T1000 (cell line): ENCODE data around the gene FAM209B.
A peak's percentile ranks its signal among the peaks of the same experiment; 100 is the strongest.
"Not testable (repeated sequence)": the region's sequence is repeated elsewhere in the genome, so short reads cannot be mapped to it uniquely, and the experiment has no call there.

ENCODE experiments used
- DNase-seq: peaks from one replicate; lab custom pipeline; 2025; ENCODE audit warnings: mixed read lengths; lab: John Stamatoyannopoulos, UW

Gene FAM209B

DNA sequence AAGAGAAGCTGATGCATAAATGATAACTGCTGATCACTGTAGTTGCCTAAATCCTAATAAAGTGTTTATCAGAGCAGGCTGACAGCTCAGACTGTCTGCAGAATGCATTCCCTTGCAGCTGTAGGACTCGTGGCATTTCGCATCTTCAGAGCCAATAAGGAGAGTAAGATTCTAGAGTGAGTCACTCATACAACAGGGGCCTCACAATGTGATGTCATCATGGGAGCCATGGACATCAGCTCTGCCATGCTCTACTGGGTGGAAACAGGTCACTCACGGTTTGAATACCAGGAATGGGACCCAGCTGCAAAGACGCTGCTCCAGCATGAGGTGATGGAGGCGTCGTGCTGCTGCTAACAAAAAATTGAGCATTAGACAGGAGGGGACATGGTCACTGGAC is 7.4 kb downstream of the FAM209B start:
- DNase-seq: no peak

DNA sequence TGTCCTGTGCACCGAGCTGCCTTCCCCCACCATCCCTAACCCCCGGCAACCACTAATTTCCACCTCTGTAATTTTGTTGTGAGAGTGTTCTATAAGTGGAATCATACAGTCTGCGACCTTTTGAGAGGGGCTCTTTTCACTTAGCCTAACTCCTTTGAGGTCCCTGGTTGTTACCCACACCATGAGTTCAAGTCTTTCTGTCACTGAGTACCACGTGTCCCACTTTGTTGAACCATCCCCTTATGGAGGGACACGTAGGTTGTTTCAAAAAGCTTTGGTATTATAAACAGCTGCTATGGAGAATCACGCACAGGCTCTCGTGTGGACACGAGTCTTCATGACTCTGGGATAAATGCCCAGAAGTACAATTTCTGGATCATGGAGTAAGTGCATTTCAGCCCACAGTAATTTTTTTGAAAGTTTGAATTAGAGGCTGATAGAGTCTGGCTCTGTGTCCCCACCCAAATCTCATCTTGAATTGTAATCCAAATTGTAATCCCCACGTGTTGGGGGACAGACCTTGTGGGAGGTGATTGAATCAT is 9.5 kb downstream of the FAM209B start:
- no peak for DNase-seq

- DNase-seq: no peak
Measured at GRCh38 chr20:56551571-56551970, 18.5 kb downstream of the FAM209B start.

DNA sequence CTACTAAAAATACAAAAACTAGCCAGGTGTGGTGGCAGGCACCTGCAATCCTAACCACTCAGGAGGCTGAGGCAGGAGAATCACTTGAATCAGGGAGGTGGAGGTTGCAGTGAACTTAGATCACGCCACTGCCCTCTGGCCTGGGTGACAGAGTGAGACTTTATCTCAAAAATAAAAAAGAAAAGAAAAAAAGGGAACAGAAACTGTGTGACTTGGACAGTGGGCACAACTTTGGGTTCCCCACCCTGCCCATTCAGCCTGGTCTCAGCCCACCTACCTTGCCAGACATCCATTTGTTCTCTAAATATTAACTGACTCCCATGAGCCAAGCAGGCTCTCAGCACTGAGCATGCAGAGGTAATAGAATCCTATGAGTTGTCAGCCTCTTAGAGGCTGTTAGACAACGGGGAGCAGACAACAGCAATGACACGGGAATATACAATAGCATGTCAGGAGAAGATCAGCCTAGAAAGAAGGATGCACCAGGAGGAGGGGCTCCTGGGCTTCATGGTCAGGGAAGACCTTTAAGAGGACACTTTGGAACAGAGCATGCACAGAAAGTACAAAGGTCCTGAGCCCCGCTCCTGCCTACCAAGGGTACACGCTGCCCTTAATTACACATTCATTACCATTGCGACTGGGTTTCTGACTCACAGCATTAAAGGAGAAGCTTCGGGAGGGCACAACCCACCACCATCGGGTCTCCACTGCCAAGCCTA is 20.0 kb downstream of the FAM209B start:
- DNase-seq: no peak

- DNase-seq: peak; percentile 74
Measured at GRCh38 chr20:56554869-56555268, 21.8 kb downstream of the FAM209B start.

GRCh38 chr20:56558968-56559367 is 25.9 kb downstream of the FAM209B start:
- DNase-seq: no peak

- DNase-seq: not testable (repeated sequence)
Measured at GRCh38 chr20:56564526-56564925, 31.5 kb downstream of the FAM209B start.

DNA sequence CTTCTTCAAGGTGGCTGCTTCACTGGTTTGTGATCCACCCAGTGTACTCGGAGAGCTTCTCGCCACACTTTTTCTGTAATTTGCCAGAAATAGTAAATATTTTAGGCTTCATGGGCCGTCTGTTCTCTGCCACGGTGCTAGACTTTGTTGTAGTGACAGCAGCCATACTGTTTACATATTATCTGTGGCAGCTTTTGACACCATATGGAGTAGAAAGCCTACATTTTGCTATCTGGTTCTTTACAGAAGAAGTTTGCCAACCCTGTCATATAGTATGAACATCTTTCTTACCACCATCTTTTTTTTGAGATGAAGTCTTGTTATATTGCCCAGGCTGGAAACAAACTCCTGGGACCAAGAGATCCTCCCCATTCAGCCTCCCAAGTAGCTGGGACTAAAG is 32.5 kb downstream of the FAM209B start:
- DNase-seq: no peak

DNA sequence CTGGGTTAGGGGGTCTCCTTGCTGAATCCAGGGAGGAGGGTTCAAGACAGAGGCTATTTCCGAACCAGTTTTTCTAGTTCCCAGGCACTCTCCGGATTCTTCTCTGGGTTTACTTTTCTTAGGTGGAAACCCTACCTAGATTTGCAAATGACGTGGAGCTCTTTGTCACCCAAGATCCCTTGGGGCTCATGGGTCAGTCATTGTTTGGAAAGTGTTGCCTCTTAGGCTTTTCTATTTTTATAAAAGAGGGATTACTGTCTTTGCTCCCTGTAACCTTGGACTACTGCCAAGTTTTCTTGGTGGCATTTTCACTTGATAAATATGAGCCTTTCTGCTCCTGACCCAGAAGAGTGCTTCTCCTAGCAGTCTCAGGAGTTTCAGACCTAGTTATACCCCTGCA is 33.6 kb downstream of the FAM209B start:
- DNase-seq: no peak

GRCh38 chr20:56570832-56571231 is 37.8 kb downstream of the FAM209B start:
- DNase-seq: no peak

DNA sequence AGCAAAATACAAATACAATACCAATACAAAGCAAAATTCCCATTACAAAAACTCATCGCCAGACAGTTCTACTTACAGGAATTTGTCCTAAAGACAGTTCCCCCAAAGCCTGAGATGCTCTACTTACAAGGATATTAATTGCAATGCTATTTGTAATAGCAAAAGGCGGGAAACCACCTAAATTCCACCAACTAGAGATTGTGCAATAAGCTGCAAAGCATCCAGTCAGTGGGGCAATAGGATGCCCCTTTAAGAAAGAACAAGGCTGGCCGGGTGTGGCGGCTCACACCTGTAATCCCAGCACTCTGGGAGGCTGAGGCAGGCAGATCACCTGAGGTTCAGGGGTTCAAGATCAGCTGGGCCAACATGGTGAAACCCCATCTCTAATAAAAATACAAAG is 39.1 kb downstream of the FAM209B start:
- DNase-seq: no peak

- DNase-seq: no peak
Measured at GRCh38 chr20:56573986-56574385, 40.9 kb downstream of the FAM209B start.

DNA sequence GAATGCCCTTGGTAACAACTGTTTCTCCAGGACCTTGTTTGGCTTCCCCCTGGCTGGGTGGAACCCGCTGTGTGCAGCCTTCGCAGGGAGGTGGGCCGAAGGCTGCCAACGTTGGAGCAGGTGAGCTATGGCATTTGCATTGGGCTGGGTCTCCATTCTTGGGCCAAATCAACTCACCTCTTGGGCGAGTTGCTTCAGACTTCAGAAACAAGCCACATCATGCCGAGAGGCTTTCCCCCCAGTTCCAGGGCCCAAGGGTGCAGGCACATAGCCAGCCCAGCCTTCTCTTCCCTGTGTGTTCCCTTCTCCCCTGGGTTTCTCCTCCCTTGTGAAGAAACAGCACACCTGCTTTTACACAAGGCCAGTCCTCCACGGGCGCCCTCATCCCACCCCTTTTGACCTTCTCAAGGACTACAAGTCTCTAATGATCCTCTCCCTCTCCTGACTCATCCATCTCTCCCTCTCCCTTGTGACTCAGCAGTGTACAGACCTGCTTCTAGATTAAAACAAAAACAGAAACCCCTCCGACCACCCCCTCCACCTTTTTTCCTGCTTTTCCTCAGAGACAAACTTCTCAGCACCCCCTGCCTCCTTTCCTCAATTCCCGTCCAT is 41.6 kb downstream of the FAM209B start:
- DNase-seq: no peak

GRCh38 chr20:56575157-56575556 is 42.1 kb downstream of the FAM209B start:
- no peak for DNase-seq

DNA sequence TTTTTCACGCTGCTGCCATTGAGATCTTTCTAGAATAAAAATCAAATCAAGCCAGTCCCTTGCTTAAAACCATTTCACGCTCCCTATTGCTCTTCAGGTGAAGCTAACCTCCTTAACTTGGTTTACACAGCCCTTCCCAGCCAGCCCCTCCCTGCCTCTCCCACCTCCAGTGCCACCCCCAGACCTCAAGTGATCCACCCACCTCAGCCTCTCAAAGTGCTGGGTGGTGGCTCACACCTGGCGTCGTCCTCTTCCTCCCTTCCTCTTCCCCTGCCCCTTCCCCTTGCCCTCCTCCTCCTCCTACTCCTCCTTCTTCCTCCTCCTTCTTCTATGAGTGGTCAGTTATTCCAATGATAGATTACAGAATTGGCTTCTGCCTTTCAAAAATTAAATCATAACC is 42.9 kb downstream of the FAM209B start:
- no peak for DNase-seq

DNA sequence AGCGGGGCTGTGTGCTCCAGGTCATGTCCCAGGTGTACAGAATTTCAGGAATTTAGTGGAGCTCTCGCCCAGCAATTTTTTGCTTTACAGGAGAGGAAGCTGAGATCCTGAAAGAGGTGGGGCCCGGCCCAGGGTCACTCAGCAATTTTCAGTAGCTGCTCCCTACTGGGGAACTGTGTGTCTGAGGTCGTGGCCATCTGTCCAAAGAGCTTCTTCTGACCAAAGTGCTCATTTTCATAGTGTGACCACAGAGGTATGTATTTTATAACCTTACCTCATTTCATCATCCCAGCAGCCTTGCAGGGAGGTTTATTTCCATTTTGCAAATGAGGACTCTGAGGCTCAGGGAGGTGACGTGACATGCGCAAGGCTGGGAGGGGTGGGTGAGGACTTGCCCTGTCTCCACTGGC is 46.3 kb downstream of the FAM209B start:
- DNase-seq: no peak

DNA sequence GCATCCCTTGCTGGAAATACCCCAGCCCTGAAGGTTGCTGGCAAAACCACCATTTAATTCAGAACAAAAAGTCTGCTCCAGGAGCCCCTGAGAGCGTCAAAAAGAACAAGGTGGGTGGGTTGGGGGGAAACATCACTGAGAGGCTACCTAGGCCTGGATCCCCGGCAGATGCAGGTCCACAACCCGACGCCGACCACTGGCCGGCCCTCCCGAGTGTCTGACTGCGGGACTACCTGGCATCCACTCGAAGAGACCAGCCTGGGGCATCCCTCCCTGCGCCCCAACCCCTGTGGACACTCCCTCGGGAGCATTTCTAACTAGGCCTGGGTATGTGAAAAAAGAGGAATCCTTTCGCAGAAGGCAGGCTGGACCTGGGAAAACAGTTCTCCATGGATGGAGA is 47.2 kb downstream of the FAM209B start:
- no peak for DNase-seq

GRCh38 chr20:56581701-56582100 is 48.7 kb downstream of the FAM209B start:
- DNase-seq: no peak

DNA sequence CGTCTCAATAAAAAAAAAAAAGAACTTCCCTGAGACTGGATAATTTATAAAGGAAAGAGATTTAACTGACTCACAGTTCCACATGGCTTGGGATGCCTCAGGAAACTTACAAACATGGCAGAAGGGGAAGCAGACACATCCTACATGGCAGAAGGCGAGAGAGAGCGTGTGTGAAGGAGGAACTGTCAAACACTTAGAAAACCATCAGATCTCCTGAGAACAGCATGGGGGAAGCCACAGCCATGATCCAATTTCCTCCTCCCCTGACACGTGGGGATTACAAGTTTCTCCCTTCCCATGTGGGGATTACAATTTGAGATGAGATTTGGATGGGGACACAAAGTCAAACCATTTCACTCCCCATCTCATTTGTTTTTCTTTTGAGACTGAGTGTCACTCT is 49.5 kb downstream of the FAM209B start:
- no peak for DNase-seq

DNA sequence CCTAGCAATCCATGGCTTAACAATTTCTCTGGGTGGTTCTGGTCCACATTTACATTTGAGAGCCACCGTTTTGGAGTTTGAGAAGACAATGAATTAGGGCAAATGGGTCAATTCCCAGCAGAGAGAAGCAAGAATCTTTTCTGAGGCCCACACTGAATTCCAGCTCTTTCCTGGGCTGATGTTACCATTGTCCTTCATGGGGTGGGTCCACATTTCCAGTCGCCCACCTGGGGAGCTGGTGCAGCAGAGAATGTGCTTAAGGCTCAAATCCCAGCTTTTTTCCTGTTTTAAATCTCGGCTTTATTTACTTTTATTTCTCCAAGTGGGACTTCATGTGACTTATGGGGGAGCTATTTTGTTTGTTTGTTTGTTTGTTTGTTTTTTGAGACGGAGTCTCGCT is 51.9 kb downstream of the FAM209B start:
- no peak for DNase-seq
